Activated B cell treated with CpG ODN at 0.5 μM for 24 hours (primary cell): ENCODE data around the gene RCAN1. TPM values are rescaled to one million over a fixed set of nuclear protein-coding genes. Genes with fewer than 3 reads are reported as not detected.
A peak's percentile ranks its signal among the peaks of the same experiment; 100 is the strongest.

Source experiments
- ATAC-seq: fragments of 200-7000 bp; cut with Tn5 transposase; one replicate; pipeline ENCODE4 v1.10.0; 2021; ENCODE audit warnings: low read depth, mild to moderate bottlenecking, moderate library complexity
- CTCF ChIA-PET: fragments of 350-600 bp; sonication (Branson Sonifier 250); formaldehyde crosslinking; loops from one replicate; lab custom pipeline; 2021; ENCODE audit warnings: antibody characterized with exemption; lab: Charles Lee
- POLR2A ChIA-PET: fragments of 350-600 bp; sonication (Branson Sonifier 250); formaldehyde crosslinking; loops from one replicate; lab custom pipeline; 2021; ENCODE audit warnings: antibody characterized with exemption; lab: Charles Lee
- DNase-seq: peaks from one replicate; pipeline ENCODE4 v3.0.0; 2022
- H3K27ac Mint-ChIP-seq: one replicate; pipeline ENCODE4 v1.8.0; 2020; ENCODE audit warnings: mixed read lengths
- H3K27me3 Mint-ChIP-seq: one replicate; pipeline ENCODE4 v1.8.0; 2021; ENCODE audit warnings: mixed read lengths
- H3K36me3 Mint-ChIP-seq: one replicate; pipeline ENCODE4 v1.8.0; 2021; ENCODE audit warnings: low read depth, mixed read lengths
- H3K4me1 Mint-ChIP-seq: one replicate; pipeline ENCODE4 v1.8.0; 2021; ENCODE audit warnings: mixed read lengths
- H3K4me3 Mint-ChIP-seq: one replicate; pipeline ENCODE4 v1.8.0; 2020; ENCODE audit warnings: mild to moderate bottlenecking, mixed read lengths
- H3K9me3 Mint-ChIP-seq: one replicate; pipeline ENCODE4 v1.8.0; 2020; ENCODE audit warnings: mixed read lengths
- intact Hi-C: fragments of 100-400 bp; cut with micrococcal nuclease; formaldehyde crosslinking; loops from one replicate; pipeline ENCODE4 v1.15.1; 2024
- total RNA-seq: library from RNA; stranded (reverse); gene quantifications from 2 replicates; pipeline ENCODE4 v1.2.3, GENCODE V29; 2022
- TF ChIP-seq, protein P1 (sequence below): fragments of 200-600 bp; IDR thresholded peaks from one replicate; pipeline ENCODE4 v1.8.0; 2022; ENCODE audit warnings: antibody characterized with exemption, mild to moderate bottlenecking

RCAN1 gene
- total RNA-seq, 1 donor from 2014 or later = 5.8 TPM

DNA sequence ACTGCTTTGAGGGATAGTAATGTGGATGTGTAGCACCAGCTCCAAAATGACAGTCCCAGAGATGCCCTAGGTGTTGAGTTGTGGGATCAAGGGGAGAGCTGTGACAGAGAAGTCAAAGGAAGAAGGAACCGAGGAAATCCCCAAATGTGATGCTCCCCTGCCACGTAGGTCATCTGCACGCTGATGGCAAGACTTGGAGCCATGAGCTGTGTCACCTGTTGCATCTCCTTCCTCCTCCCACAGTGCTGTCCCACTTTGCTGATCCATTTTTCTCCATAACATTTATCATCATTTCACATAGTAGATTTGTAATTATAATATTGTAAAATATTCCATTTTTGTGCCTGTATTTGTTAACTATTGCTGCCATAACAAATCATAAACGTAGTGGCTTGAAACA is 17.6 kb upstream of the RCAN1 start:
- intact Hi-C loops = no loop called here
- H3K27ac Mint-ChIP-seq = no peak overlapping the region
- H3K27me3 Mint-ChIP-seq = peaks cover 3% of the 10 kb centered on the region
- ChIA-PET CTCF (interaction anchor here (1.5 to 2.2 kb wide), 3 partner anchors 259 to 270 kb away, joined by 4 to 10 read pairs (median 8); no protein-coding TSS in a partner anchor), POLR2A (no interaction called here)
- ATAC-seq (no peak), DNase-seq (no peak)
- no peak overlapping the region for H3K4me3 Mint-ChIP-seq
- H3K4me1 Mint-ChIP-seq = no peaks in the 10 kb centered on the region
- no peaks in the 10 kb centered on the region for H3K36me3 Mint-ChIP-seq
- TF ChIP-seq, protein P1, sequence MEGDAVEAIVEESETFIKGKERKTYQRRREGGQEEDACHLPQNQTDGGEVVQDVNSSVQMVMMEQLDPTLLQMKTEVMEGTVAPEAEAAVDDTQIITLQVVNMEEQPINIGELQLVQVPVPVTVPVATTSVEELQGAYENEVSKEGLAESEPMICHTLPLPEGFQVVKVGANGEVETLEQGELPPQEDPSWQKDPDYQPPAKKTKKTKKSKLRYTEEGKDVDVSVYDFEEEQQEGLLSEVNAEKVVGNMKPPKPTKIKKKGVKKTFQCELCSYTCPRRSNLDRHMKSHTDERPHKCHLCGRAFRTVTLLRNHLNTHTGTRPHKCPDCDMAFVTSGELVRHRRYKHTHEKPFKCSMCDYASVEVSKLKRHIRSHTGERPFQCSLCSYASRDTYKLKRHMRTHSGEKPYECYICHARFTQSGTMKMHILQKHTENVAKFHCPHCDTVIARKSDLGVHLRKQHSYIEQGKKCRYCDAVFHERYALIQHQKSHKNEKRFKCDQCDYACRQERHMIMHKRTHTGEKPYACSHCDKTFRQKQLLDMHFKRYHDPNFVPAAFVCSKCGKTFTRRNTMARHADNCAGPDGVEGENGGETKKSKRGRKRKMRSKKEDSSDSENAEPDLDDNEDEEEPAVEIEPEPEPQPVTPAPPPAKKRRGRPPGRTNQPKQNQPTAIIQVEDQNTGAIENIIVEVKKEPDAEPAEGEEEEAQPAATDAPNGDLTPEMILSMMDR = no peak
- H3K9me3 Mint-ChIP-seq = no peaks in the 10 kb centered on the region

DNA sequence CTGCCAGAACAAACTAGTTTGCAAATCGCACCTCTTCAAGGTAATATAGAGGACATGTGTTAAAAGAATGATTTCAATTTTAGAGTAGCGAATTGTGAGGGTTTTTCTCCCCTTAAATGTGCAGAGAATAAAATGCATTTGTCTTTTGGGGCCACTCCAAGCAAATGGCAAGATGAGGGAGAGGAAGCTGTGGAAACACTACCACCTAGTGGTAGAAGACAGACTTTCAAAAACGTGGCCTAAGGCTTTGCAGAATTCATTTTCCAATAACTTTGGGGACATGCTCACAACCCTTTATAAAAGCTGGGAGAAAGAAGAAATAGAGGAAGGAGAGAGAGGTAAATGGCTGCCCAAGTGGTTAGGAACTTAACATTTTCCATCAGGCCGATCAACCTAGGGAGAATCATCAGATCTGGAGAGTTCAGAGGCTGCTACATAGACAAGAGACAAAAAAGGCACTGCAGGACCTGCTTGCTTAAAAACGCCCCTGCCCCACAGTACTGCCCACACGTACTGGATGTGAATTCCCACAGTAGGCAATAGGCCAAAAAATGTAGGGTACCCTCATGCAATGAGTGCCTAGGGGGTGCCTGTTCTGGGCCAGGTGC is 15.7 kb upstream of the RCAN1 start:
- Mint-ChIP-seq H3K9me3 (no peaks in the 10 kb centered on the region), H3K36me3 (no peaks in the 10 kb centered on the region), H3K4me3 (no peak overlapping the region), H3K27me3 (peaks cover 8% of the 10 kb centered on the region), H3K27ac (no peak overlapping the region), H3K4me1 (no peaks in the 10 kb centered on the region)
- TF ChIP-seq, protein P1 = no peak
- ChIA-PET POLR2A (interaction anchor here (0.7 kb wide), 1 partner anchor 26 kb away, joined by 3 read pairs; no protein-coding TSS in a partner anchor), CTCF (interaction anchor here (0.6 to 2.2 kb wide), 8 partner anchors 13 to 1397 kb away, joined by 3 to 10 read pairs (median 4); no protein-coding TSS in a partner anchor)
- ATAC-seq = peak; percentile 75
- intact Hi-C loops = loop anchor here (1.0 to 2.0 kb wide), 6 partner anchors 16 to 706 kb away; partner anchors contain the start of gene RCAN1
- DNase-seq = no peak

DNA sequence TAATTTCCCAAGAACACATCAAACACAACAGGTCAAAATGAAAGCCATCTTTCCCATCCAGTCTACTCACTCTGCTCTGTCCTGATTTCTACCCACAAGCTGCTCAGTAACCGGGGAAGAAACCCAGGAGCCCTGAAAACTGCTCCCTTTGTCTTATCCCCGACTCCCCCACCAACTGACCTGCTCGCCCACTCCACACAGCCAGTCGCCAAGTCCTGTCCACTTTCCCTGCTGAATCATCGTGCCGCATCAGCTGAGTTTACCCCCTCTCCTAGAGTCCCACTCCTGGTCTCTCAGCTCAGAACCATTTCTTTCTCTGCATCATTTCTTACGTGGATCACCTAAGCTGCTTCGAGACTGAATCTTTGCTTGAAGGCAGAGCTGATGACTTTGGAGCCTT is 11.2 kb upstream of the RCAN1 start:
- no peaks in the 10 kb centered on the region for H3K9me3 Mint-ChIP-seq
- intact Hi-C loops = no loop called here
- TF ChIP-seq, protein P1 = no peak
- DNase-seq (no peak), ATAC-seq (no peak)
- CTCF ChIA-PET = interaction anchor here (1.6 to 2.5 kb wide), 2 partner anchors 259 to 264 kb away, joined by 4 to 8 read pairs; no protein-coding TSS in a partner anchor
- H3K36me3 Mint-ChIP-seq = no peaks in the 10 kb centered on the region
- H3K27ac Mint-ChIP-seq = no peak overlapping the region
- POLR2A ChIA-PET = no interaction called here
- H3K4me1 Mint-ChIP-seq = peaks cover 6% of the 10 kb centered on the region
- peaks cover 14% of the 10 kb centered on the region for H3K27me3 Mint-ChIP-seq
- no peak overlapping the region for H3K4me3 Mint-ChIP-seq

DNA sequence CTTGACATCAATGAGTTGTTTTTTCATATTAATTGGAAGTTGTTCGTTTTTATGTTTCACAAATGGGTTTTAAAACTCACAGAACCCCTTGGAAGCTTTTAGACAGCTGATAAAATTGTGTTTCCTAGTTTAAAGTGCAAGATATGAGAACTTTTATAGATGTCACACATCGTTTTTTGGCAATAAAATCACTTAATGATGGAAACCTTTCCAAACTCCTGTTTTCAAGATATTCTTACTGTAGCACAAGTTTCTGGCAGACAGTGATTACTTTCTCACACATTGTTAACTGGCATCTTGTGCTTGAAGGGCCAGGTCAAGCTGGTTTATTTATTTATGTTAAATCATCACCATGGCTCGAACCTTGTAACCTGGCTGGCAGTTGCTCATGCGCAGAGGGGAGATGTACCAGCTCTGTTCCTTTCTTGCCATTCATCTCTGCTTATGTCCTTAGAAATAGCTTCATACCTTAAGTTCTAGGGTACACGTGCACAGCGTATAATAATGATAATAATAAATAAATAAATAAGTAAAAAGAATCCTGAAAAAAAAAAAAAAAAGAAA is 10.2 kb upstream of the RCAN1 start:
- CTCF ChIA-PET = interaction anchor here (1.1 to 1.6 kb wide), 2 partner anchors 22 to 263 kb away, joined by 4 to 5 read pairs; no protein-coding TSS in a partner anchor
- DNase-seq = no peak
- Mint-ChIP-seq H3K36me3 (no peaks in the 10 kb centered on the region), H3K27ac (no peak overlapping the region), H3K4me3 (no peak overlapping the region), H3K27me3 (peaks cover 14% of the 10 kb centered on the region), H3K9me3 (no peaks in the 10 kb centered on the region), H3K4me1 (peaks cover 6% of the 10 kb centered on the region)
- TF ChIP-seq, protein P1 = no peak
- ATAC-seq = no peak
- intact Hi-C loops = no loop called here
- POLR2A ChIA-PET = no interaction called here

DNA sequence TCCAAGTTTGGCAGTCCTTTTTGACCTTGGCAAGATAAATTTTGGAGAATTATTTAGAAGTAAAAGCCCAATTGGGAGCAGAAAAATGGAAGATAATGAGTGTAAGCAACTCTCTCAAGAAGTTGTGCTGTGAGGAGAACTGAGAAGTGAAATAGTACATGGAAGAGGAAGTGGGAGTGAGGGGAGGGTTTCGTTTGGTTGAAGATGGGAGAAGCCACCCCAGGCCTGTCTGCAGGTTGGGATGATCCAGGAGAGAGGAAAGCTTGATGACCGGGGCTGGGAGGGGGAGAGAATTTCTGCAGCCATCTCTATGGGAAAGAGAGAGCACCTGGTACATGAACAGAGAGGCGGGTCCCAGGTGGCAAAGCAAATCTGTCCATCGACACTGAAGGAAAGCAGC is 8.6 kb upstream of the RCAN1 start:
- CTCF ChIA-PET = no interaction called here
- Mint-ChIP-seq H3K36me3 (no peaks in the 10 kb centered on the region), H3K9me3 (no peaks in the 10 kb centered on the region), H3K27me3 (peaks cover 16% of the 10 kb centered on the region), H3K4me1 (peaks cover 6% of the 10 kb centered on the region), H3K4me3 (no peak overlapping the region), H3K27ac (no peak overlapping the region)
- intact Hi-C loops = no loop called here
- ATAC-seq (no peak), DNase-seq (no peak)
- TF ChIP-seq, protein P1 = no peak
- POLR2A ChIA-PET = no interaction called here
